Ishikawa (cell line): ENCODE data around the gene MNS1.

Experiments used
- EGR1 ChIP-seq: IDR thresholded peaks from 2 replicates; pipeline ENCODE4 v1.6.1; 2012
- FOXM1 ChIP-seq: IDR thresholded peaks from 2 replicates; pipeline ENCODE4 v1.6.1; 2012; ENCODE audit warnings: low read depth, borderline replicate concordance
- NFIC ChIP-seq: IDR thresholded peaks from 2 replicates; pipeline ENCODE4 v1.6.1; 2012
- RAD21 ChIP-seq: IDR thresholded peaks from 2 replicates; pipeline ENCODE4 v1.6.1; 2012; ENCODE audit warnings: low read depth
- TEAD4 ChIP-seq: IDR thresholded peaks from 2 replicates; pipeline ENCODE4 v1.6.1; 2012
- ZBTB7A ChIP-seq: IDR thresholded peaks from 2 replicates; pipeline ENCODE4 v1.6.1; 2012; ENCODE audit warnings: low read depth
- TF ChIP-seq, protein P1 (sequence below): IDR thresholded peaks from 2 replicates; pipeline ENCODE4 v1.6.1; 2012

DNA sequence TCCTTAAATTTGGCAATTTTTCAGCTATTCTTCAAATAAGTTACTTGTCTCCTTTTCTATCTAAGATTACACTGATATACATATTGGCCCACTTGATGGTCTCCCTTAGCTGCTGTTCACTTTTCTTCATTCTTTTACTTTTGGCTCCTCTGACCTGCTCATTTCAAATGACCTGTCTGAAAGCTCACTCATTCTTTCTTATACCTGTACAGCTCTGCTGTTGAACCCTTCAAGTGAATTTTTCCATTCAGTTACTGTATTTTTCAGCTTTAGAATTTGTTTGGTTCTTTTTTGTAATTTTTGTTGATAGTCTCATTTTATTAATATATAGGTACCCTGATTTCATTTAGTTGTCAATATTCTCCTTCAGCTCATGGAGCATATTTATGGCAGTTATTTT is 39.7 kb downstream of the MNS1 start:
- TF ChIP-seq FOXM1 (no peak), EGR1 (no peak), TEAD4 (no peak), NFIC (no peak), RAD21 (no peak), ZBTB7A (no peak)
- TF ChIP-seq, protein P1, sequence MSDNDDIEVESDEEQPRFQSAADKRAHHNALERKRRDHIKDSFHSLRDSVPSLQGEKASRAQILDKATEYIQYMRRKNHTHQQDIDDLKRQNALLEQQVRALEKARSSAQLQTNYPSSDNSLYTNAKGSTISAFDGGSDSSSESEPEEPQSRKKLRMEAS = no peak
